Stimulated activated CD4-positive, alpha-beta T cell treated with anti-CD3 and anti-CD28 coated beads, Interleukin-15, amount 100 ng/mL, for 24 hours (primary cell): ENCODE measurements around the gene LOXL1.

Source experiments
- DNase-seq: peaks from one replicate; pipeline ENCODE4 v3.0.0-alpha.2; 2020

The LOXL1 gene

GRCh38 chr15:73996267-73996666 is 70.0 kb downstream of the LOXL1 start:
- DNase-seq = no peak

- DNase-seq = no peak
Observed at GRCh38 chr15:73996939-73997338, 70.7 kb downstream of the LOXL1 start.

GRCh38 chr15:73997986-73998385 is 71.7 kb downstream of the LOXL1 start:
- no peak for DNase-seq
